ENCODE results near the gene MRM3.
"Not testable (repeated sequence)": the region's sequence is repeated elsewhere in the genome, so short reads cannot be mapped to it uniquely, and the experiment has no call there.

The MRM3 gene

DNA sequence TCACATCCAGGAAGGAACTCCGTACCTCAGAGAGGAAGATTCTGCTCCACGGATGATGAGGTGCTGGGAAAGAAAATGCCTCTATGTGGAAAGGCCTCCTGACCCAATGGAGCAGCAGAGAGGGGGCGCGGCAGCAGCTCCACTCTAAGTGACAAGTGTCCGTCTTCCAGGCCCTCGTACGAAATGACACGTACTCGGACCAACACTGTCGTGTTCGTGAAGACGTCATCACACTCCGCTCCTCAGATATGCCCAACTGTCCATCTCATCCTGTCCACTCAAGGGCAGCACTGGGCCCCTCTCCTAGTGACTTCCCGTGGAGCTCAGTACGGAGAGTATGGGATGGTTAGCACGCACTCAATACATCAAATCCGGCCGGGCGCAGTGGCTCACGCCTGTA lies 32.2 kb downstream of the MRM3 start:
- DNase-seq (ENCODE audit: low read depth in 1 of 2, low spot score in 1 of 2), result no peak

DNA sequence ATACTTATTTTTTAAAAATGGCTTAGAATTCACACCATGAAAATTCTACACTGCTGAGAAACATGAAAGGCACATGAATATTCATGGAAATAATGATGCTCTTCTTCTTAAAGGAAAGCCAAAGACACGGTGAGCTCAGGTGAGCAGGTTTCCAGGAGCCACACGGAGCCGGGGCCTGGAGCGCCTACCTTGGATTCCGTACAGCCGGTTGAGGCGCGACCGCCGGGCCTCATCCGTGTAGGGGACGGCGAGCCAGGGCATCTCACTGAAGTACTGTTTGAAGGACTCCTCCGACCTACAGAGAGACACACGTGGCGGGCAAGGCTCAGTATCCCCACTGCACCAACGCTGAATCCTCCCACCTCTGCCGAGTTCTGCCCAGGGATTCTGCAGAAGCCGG lies 37.1 kb downstream of the MRM3 start:
- no peak for DNase-seq (ENCODE audit: low read depth in 1 of 2, low spot score in 1 of 2)

DNA sequence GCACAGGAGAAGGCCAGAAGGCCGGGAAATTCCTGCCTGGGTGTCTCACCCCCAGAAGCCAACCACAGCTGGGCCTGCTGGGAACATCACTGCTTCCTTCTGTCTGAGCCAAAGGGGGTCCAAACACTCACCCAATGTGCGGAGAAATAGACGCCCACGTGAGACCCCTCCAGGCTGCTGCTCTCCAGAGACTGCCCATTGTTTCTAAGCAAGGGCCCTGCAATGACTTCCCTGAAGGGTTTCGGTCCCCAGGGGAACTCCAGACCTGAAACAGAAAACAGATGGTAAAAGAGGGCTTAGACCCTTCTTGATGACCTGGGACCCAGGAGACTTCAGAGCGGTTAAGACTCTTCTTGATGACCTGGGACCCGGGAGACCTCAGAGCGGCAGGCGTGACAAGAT lies 41.3 kb downstream of the MRM3 start:
- no peak for DNase-seq (ENCODE audit: low read depth in 1 of 2, low spot score in 1 of 2)

GRCh38 chr17:824378-824777 lies 42.2 kb downstream of the MRM3 start:
- DNase-seq (ENCODE audit: low read depth in 1 of 2, low spot score in 1 of 2), result no peak

DNA sequence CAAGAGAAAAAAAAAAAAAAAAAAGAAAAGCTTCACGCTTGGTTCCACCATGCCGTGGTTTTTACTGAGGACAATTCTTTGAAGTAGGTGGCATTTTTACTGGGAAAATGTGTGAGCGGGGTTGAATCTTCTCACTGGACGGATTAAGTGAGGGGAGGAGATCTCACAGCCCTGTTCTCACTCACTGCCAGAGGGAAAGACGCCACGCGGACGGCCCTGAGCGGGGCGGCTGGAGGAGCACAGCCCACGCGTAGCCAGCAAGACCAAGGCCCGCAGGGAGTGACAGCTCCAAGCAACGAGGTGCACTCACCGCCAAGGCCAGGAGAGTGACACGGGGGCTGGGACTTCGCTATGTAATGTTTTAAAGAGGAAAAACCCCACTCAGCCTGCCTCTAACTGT lies 43.1 kb downstream of the MRM3 start:
- no peak for DNase-seq (ENCODE audit: low read depth in 1 of 2, low spot score in 1 of 2)

- no peak for DNase-seq (ENCODE audit: low read depth in 1 of 2, low spot score in 1 of 2)
Measured at GRCh38 chr17:826778-827177, 44.6 kb downstream of the MRM3 start.

DNA sequence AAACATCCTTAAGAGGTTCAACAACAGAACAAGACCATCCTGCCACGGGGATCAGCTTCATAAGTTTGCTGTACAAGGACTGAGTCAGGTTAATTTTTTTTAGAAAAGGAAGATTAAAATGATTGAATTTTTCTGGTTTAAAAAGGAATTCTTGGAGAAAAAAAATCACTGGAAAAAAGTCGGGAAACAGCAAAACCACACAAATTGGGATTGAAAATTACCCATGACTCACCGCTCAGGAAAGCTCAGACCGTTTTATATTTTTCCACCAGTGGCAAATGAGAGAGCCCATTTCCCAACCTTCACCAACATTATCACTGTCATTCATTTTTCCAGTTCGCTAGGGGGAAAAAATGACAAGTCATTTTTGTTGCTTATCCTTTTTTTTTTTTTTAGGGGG lies 46.6 kb downstream of the MRM3 start:
- DNase-seq (ENCODE audit: low read depth in 1 of 2, low spot score in 1 of 2), result no peak

GRCh38 chr17:829614-830013 lies 47.5 kb downstream of the MRM3 start:
- not testable (repeated sequence) for DNase-seq (ENCODE audit: low read depth in 1 of 2, low spot score in 1 of 2)

- no peak for DNase-seq (ENCODE audit: low read depth in 1 of 2, low spot score in 1 of 2)
Measured at GRCh38 chr17:830381-830780, 48.2 kb downstream of the MRM3 start.

- DNase-seq (ENCODE audit: low read depth in 1 of 2, low spot score in 1 of 2), result no peak
Measured at GRCh38 chr17:830950-831349, 48.8 kb downstream of the MRM3 start.

DNA sequence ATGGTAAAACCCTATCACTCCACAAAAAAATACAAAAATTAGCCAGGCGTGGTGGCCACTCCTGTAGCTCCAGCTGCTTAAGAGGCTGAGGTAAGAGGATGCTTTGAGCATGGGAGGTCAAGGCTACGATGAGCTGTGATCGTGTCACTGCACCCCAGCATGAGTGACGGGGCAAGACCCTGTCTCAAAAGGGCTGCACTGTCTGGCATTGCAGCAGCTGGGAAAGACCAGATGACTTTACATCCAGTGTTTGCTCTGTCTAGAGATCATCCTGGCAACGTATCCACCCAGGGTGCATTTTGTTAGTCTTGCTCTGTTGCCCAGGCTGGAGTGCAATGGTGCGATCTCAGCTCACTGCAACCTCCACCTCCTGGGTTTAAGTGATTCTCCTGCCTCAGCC lies 52.0 kb downstream of the MRM3 start:
- no peak for DNase-seq (ENCODE audit: low read depth in 1 of 2, low spot score in 1 of 2)

GRCh38 chr17:835263-835662 lies 53.1 kb downstream of the MRM3 start:
- no peak for DNase-seq (ENCODE audit: low read depth in 1 of 2, low spot score in 1 of 2)

DNA sequence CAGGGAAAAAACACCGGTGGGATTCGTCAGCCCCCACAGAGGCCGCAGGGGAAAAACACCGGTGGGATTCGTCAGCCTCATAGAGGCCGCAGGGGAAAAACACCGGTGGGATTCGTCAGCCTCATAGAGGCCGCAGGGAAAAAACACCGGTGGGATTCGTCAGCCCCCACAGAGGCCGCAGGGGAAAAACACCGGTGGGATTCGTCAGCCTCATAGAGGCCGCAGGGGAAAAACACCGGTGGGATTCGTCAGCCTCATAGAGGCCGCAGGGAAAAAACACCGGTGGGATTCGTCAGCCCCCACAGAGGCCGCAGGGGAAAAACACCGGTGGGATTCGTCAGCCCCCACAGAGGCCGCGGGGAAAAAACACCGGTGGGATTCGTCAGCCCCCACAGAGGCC lies 53.6 kb downstream of the MRM3 start:
- DNase-seq (ENCODE audit: low read depth in 1 of 2, low spot score in 1 of 2), result not testable (repeated sequence)

GRCh38 chr17:836151-836550 lies 54.0 kb downstream of the MRM3 start:
- DNase-seq (ENCODE audit: low read depth in 1 of 2, low spot score in 1 of 2), result no peak

GRCh38 chr17:838486-838885 lies 56.3 kb downstream of the MRM3 start:
- no peak for DNase-seq (ENCODE audit: low read depth in 1 of 2, low spot score in 1 of 2)

DNA sequence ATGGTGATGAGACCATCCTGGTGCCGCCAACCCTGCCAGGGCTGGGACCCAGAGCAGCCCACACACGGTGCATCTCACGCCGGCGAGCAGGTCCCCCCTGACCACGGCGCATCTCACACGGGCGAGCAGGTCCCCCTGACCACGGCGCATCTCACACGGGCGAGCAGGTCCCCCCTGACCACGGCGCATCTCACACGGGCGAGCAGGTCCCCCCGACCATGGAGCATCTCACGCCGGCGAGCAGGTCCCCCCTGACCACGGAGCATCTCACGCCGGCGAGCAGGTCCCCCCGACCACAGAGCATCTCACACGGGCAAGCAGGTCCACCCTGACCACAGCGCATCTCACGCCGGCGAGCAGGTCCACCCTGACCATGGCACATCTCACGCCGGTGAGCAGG lies 59.2 kb downstream of the MRM3 start:
- no peak for DNase-seq (ENCODE audit: low read depth in 1 of 2, low spot score in 1 of 2)

Measured in activated T-helper 1 cell treated with anti-CD3 and anti-CD28 coated beads, Interleukin-2, amount 50 U/mL, for 16 hours (primary cell).